HS-27A (cell line): ENCODE results near the gene FAP.

Experiments used
- DNase-seq: peaks from one replicate; pipeline ENCODE4 v3.0.0-alpha.2; 2012; ENCODE audit warnings: low read depth, missing footprints

Gene FAP

GRCh38 chr2:162123806-162124758 lies 119.2 kb downstream of the FAP start:
- no peak for DNase-seq
